ENCODE data around the gene CEMIP.

DNA sequence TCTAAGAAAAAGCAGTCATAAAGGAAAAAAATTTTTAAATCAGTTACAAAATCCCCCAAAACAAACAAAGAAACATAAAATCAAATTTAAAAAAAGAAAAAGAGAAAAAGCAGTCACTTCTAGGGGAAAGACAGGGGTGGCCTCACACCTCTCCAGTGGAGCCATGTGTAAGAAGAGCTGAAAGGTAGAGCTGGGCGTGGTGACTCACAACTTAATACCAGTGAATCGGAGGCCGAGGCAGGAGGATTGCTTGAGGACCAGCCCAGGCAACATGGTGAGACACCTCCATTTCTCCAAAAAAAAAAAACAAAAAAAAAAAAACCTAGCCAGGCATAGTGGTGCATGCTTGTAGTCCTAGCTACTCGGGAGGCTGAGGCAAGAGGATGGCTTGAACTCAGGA is 195.7 kb downstream of the CEMIP start:
- TF ChIP-seq, protein P1, sequence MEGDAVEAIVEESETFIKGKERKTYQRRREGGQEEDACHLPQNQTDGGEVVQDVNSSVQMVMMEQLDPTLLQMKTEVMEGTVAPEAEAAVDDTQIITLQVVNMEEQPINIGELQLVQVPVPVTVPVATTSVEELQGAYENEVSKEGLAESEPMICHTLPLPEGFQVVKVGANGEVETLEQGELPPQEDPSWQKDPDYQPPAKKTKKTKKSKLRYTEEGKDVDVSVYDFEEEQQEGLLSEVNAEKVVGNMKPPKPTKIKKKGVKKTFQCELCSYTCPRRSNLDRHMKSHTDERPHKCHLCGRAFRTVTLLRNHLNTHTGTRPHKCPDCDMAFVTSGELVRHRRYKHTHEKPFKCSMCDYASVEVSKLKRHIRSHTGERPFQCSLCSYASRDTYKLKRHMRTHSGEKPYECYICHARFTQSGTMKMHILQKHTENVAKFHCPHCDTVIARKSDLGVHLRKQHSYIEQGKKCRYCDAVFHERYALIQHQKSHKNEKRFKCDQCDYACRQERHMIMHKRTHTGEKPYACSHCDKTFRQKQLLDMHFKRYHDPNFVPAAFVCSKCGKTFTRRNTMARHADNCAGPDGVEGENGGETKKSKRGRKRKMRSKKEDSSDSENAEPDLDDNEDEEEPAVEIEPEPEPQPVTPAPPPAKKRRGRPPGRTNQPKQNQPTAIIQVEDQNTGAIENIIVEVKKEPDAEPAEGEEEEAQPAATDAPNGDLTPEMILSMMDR (IDR thresholded peaks at IDR 0.05; ENCODE audit: poor library complexity), result no peak
- TF ChIP-seq EZH2phosphoT487 (IDR thresholded peaks at IDR 0.05; ENCODE audit: low read depth, severe bottlenecking, unreplicated experiment) (no peak), EZH2 (IDR thresholded peaks at IDR 0.05; ENCODE audit: borderline replicate concordance) (no peak)
